Lung microvascular endothelial cell (primary cell): ENCODE results near the gene TCEA2. TPM values are rescaled to one million over a fixed set of nuclear protein-coding genes. Genes with fewer than 3 reads are reported as not detected.
"Not testable (repeated sequence)": the region's sequence is repeated elsewhere in the genome, so short reads cannot be mapped to it uniquely, and the experiment has no call there.

ENCODE experiments used
- DNase-seq, 2 donors: peaks; one replicate each; pipeline versions ENCODE4 v3.0.0 to v3.0.0-alpha.2; 2010; ENCODE audit warnings: low read depth in 2 of 2
- total RNA-seq: library from RNA; depleted of rRNA; stranded (reverse); fragments of >200 nt; gene quantifications from 2 replicates; pipeline ENCODE4 v1.2.1, GENCODE V29; 2014

The TCEA2 gene
- total RNA-seq, 1 donor from 2014 or later: 30.6 TPM

GRCh38 chr20:64107736-64108457 lies 44.9 kb downstream of the TCEA2 start:
- no peak for DNase-seq

GRCh38 chr20:64108731-64109681 lies 46.0 kb downstream of the TCEA2 start:
- no peak for DNase-seq

DNA sequence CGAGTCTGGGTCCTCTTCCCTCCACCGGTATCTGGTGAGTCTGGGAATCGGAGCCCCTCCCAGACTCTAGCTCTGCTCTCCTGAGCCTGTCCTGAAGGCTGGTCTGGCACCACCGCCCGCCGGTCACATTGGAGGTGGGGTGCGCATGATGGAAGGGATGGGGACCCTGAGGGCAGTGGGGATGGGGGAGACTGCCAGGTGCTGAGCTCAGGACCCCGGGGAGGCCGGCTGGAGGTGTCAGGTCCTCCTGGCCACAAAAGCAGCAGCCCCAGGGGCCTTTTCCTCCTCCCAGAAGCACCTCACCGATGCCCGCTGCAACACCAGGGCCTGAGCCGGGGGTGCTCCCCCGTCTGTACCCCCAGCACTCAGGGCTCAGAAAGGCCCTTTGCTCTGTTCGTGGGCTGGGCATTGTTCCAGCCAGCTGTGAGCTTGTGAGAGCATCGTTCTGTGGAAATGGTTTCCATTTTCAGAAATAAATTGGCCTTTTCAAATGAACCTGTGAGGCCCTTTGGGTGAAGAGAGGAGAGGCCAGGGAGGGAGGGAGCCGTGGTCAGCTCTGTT lies 46.9 kb downstream of the TCEA2 start:
- DNase-seq: no peak

- no peak for DNase-seq
These were observed 47.5 kb downstream of the TCEA2 start for GRCh38 chr20:64110411-64111068.

DNA sequence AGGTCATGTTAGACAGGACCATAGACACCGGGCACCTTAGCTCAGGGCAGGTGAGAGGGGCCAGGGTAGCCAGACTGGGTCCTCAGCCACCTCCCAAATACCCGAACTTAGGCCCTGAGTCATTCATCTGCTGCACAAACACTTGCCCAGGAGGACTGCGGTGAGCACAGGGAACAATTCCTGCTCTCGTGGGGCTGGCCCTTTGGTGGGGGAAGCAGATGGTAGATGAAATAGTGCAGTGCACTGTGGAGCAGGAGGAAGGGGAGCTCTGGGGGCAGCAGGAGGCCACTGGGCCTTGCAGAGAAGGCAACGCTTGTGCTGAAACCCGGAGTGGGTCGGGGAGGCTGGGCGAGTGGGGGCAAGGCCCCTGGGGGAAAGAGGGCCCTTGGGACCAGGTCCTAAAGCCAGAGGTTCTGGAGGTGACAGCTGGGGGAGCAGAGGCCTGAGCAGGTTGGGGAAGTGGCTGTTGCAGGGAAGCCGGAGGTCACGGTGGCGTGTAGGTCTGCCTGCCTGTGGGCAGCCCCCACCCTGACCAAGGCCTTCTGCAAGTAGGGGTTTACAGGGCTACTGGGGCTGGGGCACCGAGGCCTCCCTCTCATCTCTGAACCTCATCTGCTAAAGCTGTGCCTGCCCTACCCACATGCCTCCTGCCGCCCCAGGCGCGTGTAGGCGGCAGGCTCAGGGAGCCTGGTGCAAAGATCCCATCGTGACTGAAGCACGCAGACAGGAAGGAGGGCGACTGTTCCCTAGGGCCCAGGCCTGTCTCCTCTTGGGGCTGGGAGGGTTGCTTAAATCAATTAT lies 49.0 kb downstream of the TCEA2 start:
- DNase-seq: no peak

DNA sequence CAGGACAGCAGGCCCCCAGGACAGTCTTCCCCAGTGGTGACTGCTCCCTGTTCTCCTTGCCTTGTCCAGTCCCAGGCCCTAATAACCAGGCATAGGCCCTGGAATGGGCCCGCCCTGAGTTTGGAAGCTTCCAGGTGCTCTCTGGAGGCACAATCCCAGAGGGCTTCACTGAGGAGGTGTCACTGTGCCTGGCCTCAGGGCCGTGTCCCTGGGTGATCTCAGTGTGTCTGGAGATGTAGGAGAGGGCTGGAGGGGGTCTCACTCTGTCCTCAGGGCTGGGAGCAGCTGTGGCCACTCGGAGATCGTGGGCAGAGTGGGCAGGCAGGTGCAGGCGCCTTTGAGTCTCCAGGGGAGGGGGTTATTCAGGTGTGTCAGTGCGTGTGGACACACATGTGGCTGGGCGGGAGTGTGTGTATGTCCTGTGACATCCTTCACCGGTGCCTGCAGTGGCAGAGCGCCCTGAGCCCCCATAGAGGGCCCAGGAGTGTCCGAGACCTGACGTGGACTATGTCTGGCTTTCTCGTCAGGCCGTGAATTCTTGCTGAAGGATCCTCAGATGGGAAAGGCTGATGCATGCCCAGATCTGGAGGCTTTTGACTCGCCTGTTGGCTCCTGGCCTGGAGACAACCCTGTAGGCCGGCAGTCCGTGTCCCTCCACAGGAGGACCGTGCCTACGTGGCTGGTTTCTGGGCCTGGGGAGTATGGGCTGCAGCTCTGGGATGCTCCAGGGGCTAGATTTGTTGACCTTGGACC lies 49.9 kb downstream of the TCEA2 start:
- DNase-seq: no peak

- DNase-seq: no peak
These were observed 50.4 kb downstream of the TCEA2 start for GRCh38 chr20:64113444-64113775.

GRCh38 chr20:64113796-64114355 lies 50.9 kb downstream of the TCEA2 start:
- no peak for DNase-seq

- no peak for DNase-seq
These were observed 51.5 kb downstream of the TCEA2 start for GRCh38 chr20:64114356-64114971.

DNA sequence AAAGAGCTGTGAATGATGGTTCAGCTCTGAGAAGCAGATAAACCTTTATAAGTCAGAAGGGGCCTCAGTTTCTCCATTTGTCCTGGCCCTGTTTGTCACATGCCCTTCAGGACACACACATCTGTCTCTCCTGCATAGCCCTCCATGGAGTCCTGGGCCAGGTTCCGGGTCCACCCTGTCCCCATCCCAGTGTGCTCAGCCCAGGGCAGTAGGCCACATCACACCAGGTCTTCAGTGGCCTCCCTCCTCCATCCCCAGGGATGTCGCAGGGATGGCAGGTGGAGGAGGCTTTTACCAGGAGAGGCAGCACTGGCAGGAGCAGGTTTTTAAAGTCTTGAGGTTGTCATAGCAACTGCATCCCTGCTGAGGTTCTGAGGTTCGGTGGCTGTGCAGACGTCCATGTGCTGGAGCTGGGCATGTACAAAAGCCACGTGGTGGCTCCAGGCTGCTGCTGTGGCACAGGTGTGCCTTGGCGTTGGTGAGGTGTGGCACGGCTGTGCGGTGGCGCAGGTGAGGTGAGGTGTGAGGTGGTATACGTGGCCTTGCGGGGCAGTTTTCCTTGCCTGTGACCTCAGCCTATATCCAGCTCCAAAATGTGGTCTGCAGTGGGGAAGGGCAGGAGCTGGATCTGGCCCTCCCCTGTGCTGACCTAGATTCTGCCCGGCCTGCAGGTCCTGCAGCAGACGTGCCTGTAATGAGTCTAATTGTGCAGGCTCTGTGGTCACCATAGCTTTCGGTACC lies 52.3 kb downstream of the TCEA2 start:
- DNase-seq: no peak

GRCh38 chr20:64116016-64116415 lies 53.0 kb downstream of the TCEA2 start:
- DNase-seq: no peak

GRCh38 chr20:64116541-64117431 lies 53.8 kb downstream of the TCEA2 start:
- DNase-seq: no peak

GRCh38 chr20:64117432-64117777 lies 54.4 kb downstream of the TCEA2 start:
- DNase-seq: not testable (repeated sequence)

GRCh38 chr20:64119301-64119680 lies 56.3 kb downstream of the TCEA2 start:
- no peak for DNase-seq

GRCh38 chr20:64119681-64120341 lies 56.8 kb downstream of the TCEA2 start:
- no peak for DNase-seq

- no peak for DNase-seq
These were observed 58.6 kb downstream of the TCEA2 start for GRCh38 chr20:64121586-64121985.
